Middle frontal gyrus (tissue), 1 donor: ENCODE data around the gene CTRL.
A peak's percentile ranks its signal among the peaks of the same experiment; 100 is the strongest.
"Not testable (repeated sequence)": the region's sequence is repeated elsewhere in the genome, so short reads cannot be mapped to it uniquely, and the experiment has no call there.

Experiments used
- DNase-seq: peaks from one replicate; pipeline ENCODE4 v3.0.0-alpha.2; 2015; ENCODE audit warnings: low spot score; ENCODE audit errors: extremely low spot score

CTRL gene

GRCh38 chr16:67931712-67932461 lies at the start of gene CTRL:
CTRL (minus strand) TSS chr16:67931862; CDS start chr16:67931852, 10 bp downstream.
- no peak for DNase-seq

DNA sequence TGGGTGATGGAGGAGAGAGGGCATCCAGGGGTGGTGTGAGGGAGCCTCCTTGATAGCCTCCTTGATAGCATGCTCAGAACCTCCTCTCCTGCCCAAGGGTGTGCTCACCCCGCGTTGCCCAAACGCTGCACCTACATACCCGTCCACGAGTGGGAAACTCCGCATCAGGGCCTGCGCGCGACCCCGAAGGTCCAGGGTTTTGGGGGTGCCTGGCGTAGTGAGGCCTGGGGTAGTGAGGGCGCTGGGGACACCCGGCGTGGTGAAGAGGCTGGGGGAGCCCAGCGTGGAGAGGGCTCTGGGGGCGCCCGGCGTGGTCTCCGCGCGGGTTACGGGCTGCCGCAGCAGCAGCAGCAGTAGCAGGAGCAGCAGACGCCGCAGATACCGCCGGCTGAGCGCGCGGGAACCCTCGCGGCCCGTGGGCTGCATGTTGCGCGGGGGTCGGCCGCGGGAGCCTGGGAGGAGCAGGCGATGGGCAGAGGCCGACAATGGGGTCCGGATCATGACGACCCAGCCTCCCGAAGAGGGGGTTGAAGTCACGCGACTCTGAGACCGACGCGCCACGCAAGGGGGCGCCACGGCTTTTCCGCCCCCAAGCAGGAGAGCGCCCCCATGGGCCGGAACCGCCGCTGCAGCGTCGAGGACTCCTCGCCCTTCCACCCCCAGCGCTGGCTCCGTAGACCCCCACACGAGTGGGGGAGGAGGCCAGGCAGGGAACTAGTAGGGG lies 48.5 kb upstream of the CTRL start, which contains the start of gene DPEP3:
Gene DPEP3, minus strand, starts transcription at position 545 of the 724 bp plus-strand sequence. Its CDS starts 119 bp downstream, at position 426.
- no peak for DNase-seq

- no peak for DNase-seq
These were observed 46.0 kb upstream of the CTRL start for GRCh38 chr16:67977469-67978227.

DNA sequence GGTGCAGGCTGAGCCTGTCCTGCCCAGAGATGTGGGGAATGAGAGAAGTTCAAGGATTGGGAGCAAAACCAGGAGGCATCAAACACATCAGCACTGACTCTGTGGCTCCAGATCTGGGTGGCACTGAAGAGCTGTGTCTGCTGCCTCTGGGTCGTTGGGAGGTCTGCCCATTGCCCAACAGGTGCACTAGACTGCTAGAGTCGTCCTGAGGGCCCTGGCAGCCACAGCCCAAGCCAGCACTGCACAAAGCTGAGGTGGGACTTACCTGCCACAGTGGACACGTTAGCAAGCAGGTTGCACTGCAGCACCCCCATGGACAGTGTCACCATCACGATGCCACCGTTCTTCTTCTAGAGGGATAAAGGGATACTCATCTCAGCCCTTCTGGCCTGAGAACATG lies 45.3 kb upstream of the CTRL start:
- no peak for DNase-seq

GRCh38 chr16:67976205-67976604 lies 44.5 kb upstream of the CTRL start:
- no peak for DNase-seq

DNA sequence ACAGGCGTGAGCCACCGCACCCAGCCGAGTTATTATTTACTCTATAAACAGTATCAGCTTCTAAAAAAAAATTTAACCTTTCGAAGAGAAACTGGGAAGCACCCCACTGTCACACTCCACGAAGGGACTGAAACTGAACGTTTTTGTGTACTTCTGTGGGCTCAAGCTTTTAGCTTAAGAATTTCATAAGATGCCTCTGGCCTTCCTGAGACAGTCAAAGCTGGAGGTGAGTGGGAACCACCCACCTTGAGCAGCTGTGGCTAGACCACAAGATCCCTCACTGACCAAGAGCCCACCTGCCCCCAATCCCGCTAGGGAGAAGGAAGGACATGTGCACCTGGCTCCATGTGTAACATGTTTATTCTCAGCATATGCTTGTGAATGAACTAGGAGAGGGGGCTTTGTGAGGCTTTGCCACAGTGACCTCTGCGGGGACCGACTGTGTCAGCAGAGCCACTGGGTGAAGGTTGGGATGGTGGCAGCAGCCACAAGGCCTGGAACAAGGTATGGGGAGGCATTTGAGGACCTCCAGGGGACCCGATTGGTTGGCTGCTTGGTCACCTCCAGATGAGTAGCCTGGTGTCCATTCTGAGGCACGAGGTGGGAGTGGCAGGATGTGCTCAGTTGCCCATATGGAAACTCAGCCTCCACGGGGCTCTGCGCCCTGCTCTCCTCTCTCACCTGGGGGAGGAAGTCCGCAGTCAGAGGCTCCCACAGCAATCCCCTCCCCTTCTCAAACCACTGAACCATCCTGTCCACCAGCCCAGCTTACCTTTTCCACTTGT lies 43.9 kb upstream of the CTRL start:
- DNase-seq, result no peak

DNA sequence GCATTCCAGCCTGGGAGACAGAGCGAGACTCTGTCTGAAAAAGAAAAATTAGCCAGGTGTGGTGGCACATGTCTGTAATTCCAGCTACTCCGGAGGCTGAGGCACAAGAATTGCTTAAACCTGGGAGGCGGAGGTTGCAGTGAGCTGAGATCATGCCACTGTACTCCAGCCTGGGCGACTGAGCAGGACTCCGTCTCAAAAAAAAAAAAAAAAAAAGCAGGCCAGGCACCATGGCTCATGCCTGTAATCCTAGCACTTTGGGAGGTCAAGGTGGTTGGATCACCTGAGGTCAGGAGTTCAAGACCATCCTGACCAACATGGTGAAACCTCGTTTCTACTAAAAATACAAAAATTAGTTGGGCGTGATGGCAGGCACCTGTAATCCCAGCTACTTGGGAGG lies 40.6 kb upstream of the CTRL start:
- not testable (repeated sequence) for DNase-seq

- DNase-seq, result no peak
These were observed 39.4 kb upstream of the CTRL start for GRCh38 chr16:67971111-67971510.

- DNase-seq, result no peak
These were observed 37.8 kb upstream of the CTRL start for GRCh38 chr16:67969254-67970039.

- peak; percentile 5 for DNase-seq
These were observed 37.0 kb upstream of the CTRL start, which contains the start of gene SLC12A4 for GRCh38 chr16:67968400-67969253. SLC12A4 (minus strand) TSS chr16:67968637; CDS start chr16:67968553, 84 bp downstream.

DNA sequence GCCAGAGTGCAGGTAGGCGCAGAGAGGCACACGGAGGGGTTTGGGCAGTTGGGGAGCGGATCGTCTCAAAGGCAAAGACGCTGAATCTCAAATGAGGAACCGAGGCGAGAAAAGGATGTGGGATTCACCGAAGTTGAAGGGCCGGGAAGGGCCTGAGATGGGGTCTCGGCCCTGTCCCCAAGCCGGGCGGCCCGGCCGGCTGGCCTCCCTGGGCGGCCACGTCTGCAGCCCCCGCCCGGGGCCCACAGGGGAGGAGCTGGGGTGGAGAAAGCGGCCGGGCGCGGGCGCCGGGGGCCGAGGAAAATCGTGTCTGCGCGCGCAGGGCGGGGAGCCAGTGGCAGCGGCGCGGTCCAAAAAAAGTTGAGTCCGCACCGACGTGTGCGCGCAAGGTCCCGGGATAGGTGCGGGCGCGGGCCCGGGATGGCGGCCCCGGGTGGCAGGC lies 36.3 kb upstream of the CTRL start:
- DNase-seq, result no peak

GRCh38 chr16:67967183-67967957 lies 35.7 kb upstream of the CTRL start:
- no peak for DNase-seq

- no peak for DNase-seq
These were observed 35.0 kb upstream of the CTRL start for GRCh38 chr16:67966549-67967182.

DNA sequence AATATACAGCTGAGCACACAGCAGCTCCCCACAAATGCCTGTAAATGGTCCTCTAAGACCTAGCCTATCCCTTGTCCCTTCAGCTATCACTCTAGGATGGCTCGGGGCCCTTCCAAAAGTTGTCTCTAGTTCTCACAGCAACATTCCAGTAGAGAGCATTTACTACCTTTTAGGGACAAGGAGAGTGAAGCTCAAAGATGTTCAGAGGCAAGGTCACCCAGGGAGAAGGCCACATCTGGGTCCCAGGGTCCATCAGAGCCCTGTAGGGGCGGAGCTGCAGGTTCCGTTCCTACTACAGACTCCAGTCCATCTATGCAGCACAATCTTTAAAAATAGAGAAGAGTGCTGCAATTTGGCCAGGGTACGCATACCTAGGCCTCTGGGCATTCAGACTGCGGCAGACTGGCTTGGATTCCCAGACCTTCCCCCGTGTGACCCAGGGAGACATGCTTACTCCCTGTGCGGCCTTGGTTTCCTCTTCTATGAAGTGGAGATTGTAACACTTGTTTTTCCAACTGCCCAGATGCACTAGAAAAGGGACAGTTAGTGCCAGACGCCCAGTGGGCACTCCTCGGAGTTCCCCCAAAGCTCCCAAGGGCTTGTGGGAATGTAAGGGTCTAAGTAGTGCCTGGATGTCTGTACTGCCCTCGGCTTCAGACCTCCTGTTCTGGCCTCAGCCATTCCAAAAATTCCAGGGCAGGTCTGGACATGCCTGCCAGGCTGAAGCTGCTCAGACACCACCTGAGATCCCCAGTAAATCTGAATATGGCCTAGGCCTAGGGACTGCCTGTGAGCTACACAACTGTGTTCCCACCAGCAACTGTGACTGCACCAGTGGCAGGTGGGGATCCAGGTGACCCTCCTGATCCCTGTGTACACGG lies 34.2 kb upstream of the CTRL start:
- no peak for DNase-seq

DNA sequence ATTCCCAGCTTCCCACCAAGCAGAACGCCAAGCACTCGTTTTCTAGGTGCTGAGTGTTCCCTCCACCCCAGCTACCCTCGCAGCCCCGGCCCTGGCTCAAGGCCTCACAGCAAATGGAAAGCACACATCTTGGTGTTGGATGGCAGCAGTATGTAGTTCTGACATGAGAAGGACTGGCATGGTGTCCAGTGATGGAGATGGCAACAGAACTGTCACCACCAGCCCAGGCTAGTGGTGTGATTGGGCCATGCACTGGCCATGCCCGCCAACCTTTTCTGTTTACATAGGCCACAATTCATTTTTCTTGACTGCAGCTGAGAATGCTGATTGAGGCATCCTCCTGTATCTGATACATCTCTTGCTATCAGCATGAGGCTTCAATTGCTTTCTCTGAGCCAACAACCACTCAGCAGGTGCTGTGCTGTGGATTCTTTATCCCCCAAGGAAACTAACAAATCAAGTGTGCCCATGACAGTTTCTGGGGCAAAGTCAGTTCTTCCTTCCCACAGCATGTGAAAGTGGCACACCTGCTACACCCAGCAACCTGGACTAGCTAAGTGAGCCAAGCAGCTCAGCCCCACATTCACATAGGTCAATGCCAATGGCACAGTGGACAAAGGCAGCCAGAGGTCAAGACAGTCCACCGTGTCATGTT lies 32.9 kb upstream of the CTRL start:
- DNase-seq, result no peak

GRCh38 chr16:67963662-67964321 lies 32.1 kb upstream of the CTRL start:
- DNase-seq, result no peak
